HCT116 (cell line): ENCODE measurements around the gene OFD1. TPM values are rescaled to one million over a fixed set of nuclear protein-coding genes. Genes with fewer than 3 reads are reported as not detected.

Experiments
- ATAC-seq: fragments of 200-7000 bp; cut with Tn5 transposase; 2 replicates; pipeline ENCODE4 v1.9.1; 2020; ENCODE audit warnings: mild to moderate bottlenecking, moderate library complexity
- BruUV-seq: library from RNA; stranded (reverse); fragments of 400-500 nt; replicated peaks from 2 replicates; lab custom pipeline; 2021; lab: Mats Ljungman, UMichigan
- CTCF ChIA-PET: fragments of 300-600 bp; sonication (Branson Sonifier 250); formaldehyde crosslinking; loops from one replicate; lab custom pipeline; 2021; ENCODE audit warnings: antibody characterized with exemption; lab: Charles Lee
- POLR2A ChIA-PET: fragments of 300-600, 350-600 bp; sonication (Branson Sonifier 250); formaldehyde crosslinking; loops from one replicate; lab custom pipeline; 2021; ENCODE audit warnings: antibody characterized with exemption; lab: Charles Lee
- RAD21 ChIA-PET, 2 experiments: fragments of 300-600 bp; sonication (Branson Sonifier 250); formaldehyde crosslinking; loops; one replicate each; lab custom pipeline; 2023; ENCODE audit warnings: low total read pairs in 2 of 2; ENCODE audit not compliant: uncharacterized antibody in 2 of 2, unreplicated experiment in 2 of 2, low non-redundant PET in 1 of 2; lab: Charles Lee
- DNase-seq: peaks from one replicate; pipeline ENCODE4 v3.0.0-alpha.2; 2010; ENCODE audit warnings: low read depth, low spot score
- H2AFZ ChIP-seq: fragments of 200-600 bp; shearing (Covaris generic), sonication (generic); 2 replicates; pipeline ENCODE4 v1.6.1; 2017; ENCODE audit warnings: low read depth, mixed run types, mixed read lengths, antibody characterized with exemption, low read length; ENCODE audit not compliant: poor library complexity, severe bottlenecking
- H3K27ac ChIP-seq: 2 replicates; pipeline ENCODE4 v1.5.1; 2012; ENCODE audit warnings: low read depth, low read length
- H3K27me3 ChIP-seq: fragments of 200-600 bp; sonication (generic); 2 replicates; pipeline ENCODE4 v1.6.1; 2016; ENCODE audit warnings: mixed run types, low read length, mixed read lengths; ENCODE audit not compliant: insufficient read depth
- H3K36me3 ChIP-seq, 2 experiments: fragments of 200-500 bp in 1 of 2; fragments of 200-600 bp in 1 of 2; sonication (Bioruptor generic) in 1 of 2; sonication (generic) in 1 of 2; 2 replicates each; pipeline versions ENCODE4 v1.5.1 to v1.6.1; 2014 to 2016; ENCODE audit warnings: low read length in 2 of 2, inconsistent platforms in 1 of 2, mixed read lengths in 1 of 2, mixed run types in 1 of 2; ENCODE audit not compliant: insufficient read depth in 2 of 2, control insufficient read depth in 1 of 2
- H3K4me1 ChIP-seq, 2 experiments: fragments of 200-600 bp in 1 of 2; sonication (generic) in 1 of 2; 2 replicates each; pipeline versions ENCODE4 v1.5.1 to v1.6.1; 2012 to 2017; ENCODE audit warnings: low read length in 2 of 2, inconsistent platforms in 1 of 2, mild to moderate bottlenecking in 1 of 2, mixed read lengths in 1 of 2, mixed run types in 1 of 2, moderate library complexity in 1 of 2; ENCODE audit not compliant: insufficient read depth in 2 of 2, control insufficient read depth in 1 of 2
- H3K4me2 ChIP-seq: fragments of 200-600 bp; sonication (generic); 2 replicates; pipeline ENCODE4 v1.6.1; 2017; ENCODE audit warnings: mixed run types, low read length, mixed read lengths
- H3K4me3 ChIP-seq, 2 experiments: fragments of 200-600 bp in 1 of 2; sonication (generic) in 1 of 2; replicated peaks in 1 of 2; 2 replicates each; pipeline ENCODE4 v1.5.1; 2011 to 2016; ENCODE audit warnings: low read length in 2 of 2, control low read depth in 1 of 2, low read depth in 1 of 2, mild to moderate bottlenecking in 1 of 2, mixed read lengths in 1 of 2, mixed run types in 1 of 2
- H3K79me2 ChIP-seq: fragments of 200-600 bp; sonication (generic); 2 replicates; pipeline ENCODE4 v1.6.1; 2017; ENCODE audit warnings: mild to moderate bottlenecking, mixed run types, low read length, moderate library complexity, mixed read lengths; ENCODE audit not compliant: insufficient read depth
- H3K9ac ChIP-seq: fragments of 200-600 bp; sonication (generic); 2 replicates; pipeline ENCODE4 v1.6.1; 2016; ENCODE audit warnings: low read length, mixed read lengths
- H3K9me2 ChIP-seq: fragments of 200-600 bp; sonication (generic), shearing (Covaris generic); 2 replicates; pipeline ENCODE4 v1.6.1; 2017; ENCODE audit warnings: mixed run types, mild to moderate bottlenecking, moderate library complexity; ENCODE audit not compliant: insufficient read depth
- H3K9me3 ChIP-seq, 2 experiments: fragments of 200-500 bp in 1 of 2; fragments of 200-600 bp in 1 of 2; sonication (Bioruptor generic) in 1 of 2; sonication (generic) in 1 of 2; 2 replicates each; pipeline ENCODE4 v1.6.1; 2014 to 2017; ENCODE audit warnings: low read length in 2 of 2, mixed read lengths in 2 of 2, inconsistent platforms in 1 of 2, low read depth in 1 of 2, mild to moderate bottlenecking in 1 of 2, mixed run types in 1 of 2, moderate library complexity in 1 of 2; ENCODE audit not compliant: control insufficient read depth in 1 of 2, insufficient read depth in 1 of 2
- H4K20me1 ChIP-seq: fragments of 200-600 bp; sonication (generic), shearing (Covaris generic); 2 replicates; pipeline ENCODE4 v1.6.1; 2017; ENCODE audit warnings: mixed run types, mild to moderate bottlenecking, moderate library complexity; ENCODE audit not compliant: insufficient read depth
- CBX3 ChIP-seq: IDR thresholded peaks from 2 replicates; pipeline ENCODE4 v1.6.1; 2012; ENCODE audit warnings: low read depth
- CTCF ChIP-seq, 3 experiments: fragments of 200-600 bp in 1 of 3; sonication (generic) in 1 of 3; IDR thresholded peaks in 2 of 3; conservative IDR thresholded peaks in 1 of 3; 2 replicates each; pipeline ENCODE4 v1.5.1; 2012 to 2017; ENCODE audit warnings: low read depth in 2 of 3, low read length in 2 of 3, antibody characterized with exemption in 1 of 3, borderline replicate concordance in 1 of 3, control low read depth in 1 of 3, mild to moderate bottlenecking in 1 of 3, mixed read lengths in 1 of 3, mixed run types in 1 of 3, moderate library complexity in 1 of 3; ENCODE audit not compliant: insufficient read depth in 1 of 3
- EZH2 ChIP-seq: fragments of 200-600 bp; sonication (generic); IDR thresholded peaks from 2 replicates; pipeline ENCODE4 v1.6.1; 2017; ENCODE audit warnings: antibody characterized with exemption, mixed run types
- JUND ChIP-seq: IDR thresholded peaks from 2 replicates; pipeline ENCODE4 v1.6.1; 2012
- POLR2AphosphoS5 ChIP-seq: IDR thresholded peaks from 2 replicates; pipeline ENCODE4 v1.6.1; 2011; ENCODE audit warnings: mild to moderate bottlenecking, low read depth, low read length, moderate library complexity
- RAD21 ChIP-seq: IDR thresholded peaks from 2 replicates; pipeline ENCODE4 v1.6.1; 2012; ENCODE audit warnings: low read depth, mild to moderate bottlenecking
- SP1 ChIP-seq: IDR thresholded peaks from 2 replicates; pipeline ENCODE4 v1.6.1; 2012; ENCODE audit warnings: low read depth
- YY1 ChIP-seq: IDR thresholded peaks from 2 replicates; pipeline ENCODE4 v1.6.1; 2011; ENCODE audit warnings: low read length, low read depth, moderate library complexity, mild to moderate bottlenecking; ENCODE audit not compliant: insufficient replicate concordance; ENCODE audit errors: extremely low read depth
- ZNF274 ChIP-seq: fragments of 200-500 bp; sonication (Bioruptor generic); IDR thresholded peaks from 2 replicates; pipeline ENCODE4 v1.6.1; 2014; ENCODE audit warnings: mild to moderate bottlenecking, low read depth, low read length, inconsistent platforms
- intact Hi-C: fragments of 100-400 bp; cut with micrococcal nuclease; formaldehyde crosslinking; loops from 2 replicates; pipeline ENCODE4 v1.10.0; 2022
- total RNA-seq: library from RNA; stranded (reverse); gene quantifications from one replicate; pipeline ENCODE4 v1.2.1, GENCODE V29; 2021; ENCODE audit not compliant: unreplicated experiment
- TF ChIP-seq, protein P1 (sequence below): IDR thresholded peaks from 2 replicates; pipeline ENCODE4 v1.6.1; 2012
- TF ChIP-seq, protein P2 (sequence below): IDR thresholded peaks from 2 replicates; pipeline ENCODE4 v1.6.1; 2011; ENCODE audit warnings: mild to moderate bottlenecking, low read length, moderate library complexity; ENCODE audit not compliant: insufficient replicate concordance; ENCODE audit errors: extremely low read depth

Gene OFD1
- total RNA-seq, 1 experiment from 2014 or later = 18.0 TPM

DNA sequence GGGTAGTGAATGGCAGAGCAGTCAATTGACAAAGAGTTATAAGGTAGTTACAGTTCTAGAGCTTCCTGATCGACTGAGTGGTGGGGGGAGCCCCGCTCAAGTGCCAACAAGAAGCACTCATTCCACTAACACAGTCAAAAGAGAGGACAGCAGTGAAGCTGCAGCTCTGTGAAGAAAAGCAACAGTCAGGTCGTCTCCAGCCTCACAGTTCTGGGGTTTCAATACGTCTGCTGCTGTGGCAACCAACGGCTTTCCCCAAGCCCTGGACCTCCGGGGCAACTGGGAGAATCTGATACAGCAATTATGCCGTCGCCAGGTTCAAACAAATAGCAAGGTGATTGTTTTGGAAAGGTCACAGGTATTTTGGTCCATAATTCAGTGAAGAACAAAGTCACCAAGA, 51.5 kb downstream of the OFD1 start:
- H3K79me2 ChIP-seq = no peaks in the 10 kb centered on the region
- POLR2A ChIA-PET = no interaction called here
- H3K4me3 ChIP-seq = no peak overlapping the region
- H3K36me3 ChIP-seq = no peaks in the 10 kb centered on the region
- no peaks in the 10 kb centered on the region for H3K9me3 ChIP-seq
- intact Hi-C loops = no loop called here
- CTCF ChIA-PET = no interaction called here
- H3K9me2 ChIP-seq = no peaks in the 10 kb centered on the region
- RAD21 ChIA-PET = no interaction called here
- H3K27me3 ChIP-seq = no peaks in the 10 kb centered on the region
- no peak overlapping the region for H3K9ac ChIP-seq
- H4K20me1 ChIP-seq = no peaks in the 10 kb centered on the region
- H2AFZ ChIP-seq = no peak overlapping the region
- no peak overlapping the region for H3K4me2 ChIP-seq
- no peak for ATAC-seq
- no peak overlapping the region for H3K27ac ChIP-seq
- DNase-seq = no peak
- H3K4me1 ChIP-seq = no peaks in the 10 kb centered on the region
- no peak for TF ChIP-seq YY1
- no peak for TF ChIP-seq CTCF (IDR thresholded peaks at IDR 0.05 in 2 of 3, conservative IDR thresholded peaks at IDR 0.05 in 1 of 3; ENCODE audit: borderline replicate concordance in 1 of 3, insufficient read depth in 1 of 3, low read depth in 2 of 3, low read length in 2 of 3)
- TF ChIP-seq CBX3 = no peak
- no peak for TF ChIP-seq EZH2
- no peak for TF ChIP-seq SP1
- TF ChIP-seq RAD21 = no peak
- no peak for TF ChIP-seq ZNF274
- TF ChIP-seq, protein P1, sequence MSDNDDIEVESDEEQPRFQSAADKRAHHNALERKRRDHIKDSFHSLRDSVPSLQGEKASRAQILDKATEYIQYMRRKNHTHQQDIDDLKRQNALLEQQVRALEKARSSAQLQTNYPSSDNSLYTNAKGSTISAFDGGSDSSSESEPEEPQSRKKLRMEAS = no peak
- TF ChIP-seq, protein P2, sequence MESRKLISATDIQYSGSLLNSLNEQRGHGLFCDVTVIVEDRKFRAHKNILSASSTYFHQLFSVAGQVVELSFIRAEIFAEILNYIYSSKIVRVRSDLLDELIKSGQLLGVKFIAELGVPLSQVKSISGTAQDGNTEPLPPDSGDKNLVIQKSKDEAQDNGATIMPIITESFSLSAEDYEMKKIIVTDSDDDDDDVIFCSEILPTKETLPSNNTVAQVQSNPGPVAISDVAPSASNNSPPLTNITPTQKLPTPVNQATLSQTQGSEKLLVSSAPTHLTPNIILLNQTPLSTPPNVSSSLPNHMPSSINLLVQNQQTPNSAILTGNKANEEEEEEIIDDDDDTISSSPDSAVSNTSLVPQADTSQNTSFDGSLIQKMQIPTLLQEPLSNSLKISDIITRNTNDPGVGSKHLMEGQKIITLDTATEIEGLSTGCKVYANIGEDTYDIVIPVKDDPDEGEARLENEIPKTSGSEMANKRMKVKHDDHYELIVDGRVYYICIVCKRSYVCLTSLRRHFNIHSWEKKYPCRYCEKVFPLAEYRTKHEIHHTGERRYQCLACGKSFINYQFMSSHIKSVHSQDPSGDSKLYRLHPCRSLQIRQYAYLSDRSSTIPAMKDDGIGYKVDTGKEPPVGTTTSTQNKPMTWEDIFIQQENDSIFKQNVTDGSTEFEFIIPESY = no peak
- no peak for TF ChIP-seq POLR2AphosphoS5
- TF ChIP-seq JUND = no peak
- no TSS peak for BruUV-seq
